Fibroblast of peridontal ligament (primary cell): ENCODE data around the gene DOK4.
"Not testable (repeated sequence)": the region's sequence is repeated elsewhere in the genome, so short reads cannot be mapped to it uniquely, and the experiment has no call there.

Experiments used
- DNase-seq: peaks from one replicate; pipeline ENCODE4 v3.0.0-alpha.2; 2010; ENCODE audit errors: extremely low read depth

The DOK4 gene

DNA sequence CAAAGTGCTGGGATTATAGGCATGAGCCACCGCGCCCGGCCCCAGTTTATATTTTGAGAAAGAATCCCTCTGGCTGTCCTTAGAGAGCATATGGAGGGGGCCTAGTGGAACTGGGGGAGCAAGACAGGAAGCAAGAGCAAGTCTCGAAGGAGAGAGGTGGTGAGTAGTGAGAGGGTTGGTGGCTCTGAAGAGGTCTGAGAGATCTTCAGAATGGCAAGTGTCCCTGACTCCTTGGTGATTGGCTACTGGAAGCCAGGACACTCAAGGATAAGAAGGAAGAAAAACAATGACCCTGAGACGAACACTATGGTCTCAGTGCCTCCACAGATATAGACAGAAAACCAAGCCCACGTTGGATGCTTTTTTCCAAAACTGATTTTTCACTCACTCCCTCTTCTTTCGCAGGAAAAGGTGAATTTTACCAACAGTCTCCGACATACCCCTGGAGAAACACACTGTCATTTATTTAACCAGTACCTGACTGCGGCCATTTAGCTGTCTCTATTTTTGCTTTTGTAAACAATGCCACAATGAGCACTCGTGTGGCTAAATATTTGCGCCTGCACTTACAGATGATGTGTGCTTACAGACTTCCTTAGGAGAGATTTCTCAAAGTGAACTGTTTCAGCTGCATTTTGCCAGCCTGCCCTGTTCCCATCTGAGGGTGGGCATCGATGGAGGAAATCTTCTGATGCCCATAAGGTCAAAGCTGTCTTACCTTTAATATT, 15.9 kb upstream of the DOK4 start:
- no peak for DNase-seq

DNA sequence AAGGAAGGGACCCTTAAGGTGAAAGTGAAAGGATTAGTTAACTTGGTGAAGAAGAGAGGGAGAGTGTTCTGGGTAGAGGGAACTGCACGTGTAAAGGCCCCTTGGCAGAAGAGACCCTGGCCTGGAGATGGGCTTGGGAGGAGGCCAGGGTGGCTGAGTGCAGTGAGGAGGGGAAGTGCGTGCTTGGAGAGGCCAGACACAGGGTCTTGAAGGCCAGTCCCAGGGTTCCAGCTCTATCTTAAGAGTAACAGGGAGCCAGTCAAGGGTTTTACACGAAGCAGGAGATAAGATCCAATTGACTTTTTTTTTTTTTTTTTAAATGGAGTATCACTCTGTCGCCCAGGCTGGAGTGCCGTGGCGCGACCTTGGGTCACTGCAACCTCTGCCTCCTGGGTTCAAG, 15.2 kb upstream of the DOK4 start:
- no peak for DNase-seq

DNA sequence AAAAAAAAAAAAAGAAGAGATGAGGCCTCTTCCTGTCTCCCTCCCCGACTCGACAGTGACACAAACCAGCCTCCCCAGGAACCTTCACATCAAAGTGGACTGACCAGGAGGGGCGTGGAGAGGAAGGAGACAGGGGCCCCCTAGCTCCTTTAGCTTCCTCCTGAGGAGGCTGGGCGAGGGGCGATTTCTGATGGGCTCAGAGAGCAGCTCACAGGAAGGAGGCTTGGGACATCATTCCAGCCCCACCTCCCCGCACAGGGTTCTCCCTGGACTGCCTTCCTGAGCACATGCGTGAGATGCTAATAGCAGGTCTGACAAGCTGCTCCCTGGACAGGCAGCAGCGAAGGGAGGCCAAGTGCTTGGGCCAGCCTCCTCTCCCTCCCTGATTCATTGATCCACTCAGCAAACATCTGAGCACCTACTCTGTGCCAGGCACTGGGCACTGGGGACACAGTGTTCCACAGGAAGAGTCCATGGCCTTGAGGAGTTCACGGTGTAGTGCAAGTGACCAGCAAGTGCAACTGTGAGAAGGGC, 14.4 kb upstream of the DOK4 start:
- no peak for DNase-seq

DNA sequence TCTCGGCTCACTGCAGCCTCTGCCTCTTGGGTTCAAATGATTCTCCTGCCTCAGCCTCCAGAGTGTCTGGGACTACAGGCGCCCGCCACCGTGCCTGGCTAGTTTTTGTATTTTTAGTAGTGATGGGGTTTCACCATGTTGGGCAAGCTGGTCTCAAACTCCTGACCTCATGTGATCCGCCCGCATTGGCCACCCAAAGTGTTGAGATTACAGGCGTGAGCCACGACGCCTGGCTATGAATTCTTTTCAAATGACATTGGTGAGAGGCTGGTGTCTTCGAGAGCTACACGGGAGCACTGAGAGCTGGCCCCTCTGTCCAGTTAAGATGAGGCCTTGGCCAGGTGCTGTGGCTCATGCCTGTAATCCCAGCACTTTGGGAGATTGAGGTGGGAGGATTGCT, 13.6 kb upstream of the DOK4 start:
- not testable (repeated sequence) for DNase-seq

DNA sequence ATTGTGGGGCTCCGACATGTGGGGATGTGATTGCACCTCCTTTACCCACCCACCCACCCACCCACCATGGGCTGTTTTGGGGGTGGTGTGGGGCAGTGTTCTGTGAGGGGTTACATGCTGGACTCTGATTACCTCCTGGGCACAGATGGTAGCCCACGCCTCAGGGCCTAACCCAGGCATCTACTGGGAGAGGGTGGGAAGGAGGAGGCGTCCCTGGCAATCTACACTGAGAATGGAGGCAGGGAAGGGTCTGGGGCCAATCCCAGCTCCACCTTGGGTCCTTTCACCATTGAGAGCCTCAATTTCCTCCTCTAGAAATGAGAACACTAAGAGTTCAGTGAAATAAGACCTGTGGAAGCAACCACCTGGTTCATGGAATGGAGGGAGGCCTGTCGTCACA, 11.7 kb upstream of the DOK4 start:
- DNase-seq: no peak

DNA sequence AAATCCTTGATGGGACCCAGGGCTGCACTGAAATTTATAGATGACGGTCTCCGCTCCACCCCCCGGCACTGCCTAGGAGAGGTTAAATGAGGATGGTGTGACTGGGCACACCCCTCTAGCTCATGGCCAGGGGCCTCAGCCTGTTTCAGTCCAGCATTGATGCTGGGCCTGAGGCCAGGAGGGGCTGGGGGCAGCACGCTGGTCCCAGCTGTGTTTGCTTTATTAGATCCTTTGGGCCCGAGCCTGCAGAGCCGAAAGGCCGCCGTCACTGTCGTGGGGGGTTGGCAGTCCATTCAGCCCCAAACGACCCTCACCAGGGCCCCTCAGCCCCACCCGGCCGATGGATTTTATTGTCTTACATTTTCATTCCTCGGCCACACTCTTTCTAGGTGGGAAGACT, 10.8 kb upstream of the DOK4 start:
- no peak for DNase-seq

DNA sequence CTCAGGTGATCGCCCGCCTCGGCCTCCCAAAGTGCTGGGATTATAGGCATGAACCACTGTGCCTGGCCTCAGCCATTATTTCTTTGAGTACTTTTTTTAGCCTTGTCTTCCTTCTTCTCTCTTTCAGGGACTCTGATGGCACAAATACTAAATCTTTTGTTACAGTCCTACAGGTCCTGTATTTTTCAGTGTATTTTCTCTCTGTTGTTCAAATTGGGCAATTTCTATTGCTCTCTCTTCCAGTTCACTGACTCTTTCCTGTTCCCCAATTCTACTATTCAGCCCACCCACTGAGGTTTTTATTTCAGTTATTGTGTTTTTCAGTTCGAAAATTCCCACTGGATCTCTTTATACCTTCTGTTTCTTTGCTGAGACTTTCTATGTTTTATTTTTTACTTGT, 7.5 kb upstream of the DOK4 start:
- no peak for DNase-seq

DNA sequence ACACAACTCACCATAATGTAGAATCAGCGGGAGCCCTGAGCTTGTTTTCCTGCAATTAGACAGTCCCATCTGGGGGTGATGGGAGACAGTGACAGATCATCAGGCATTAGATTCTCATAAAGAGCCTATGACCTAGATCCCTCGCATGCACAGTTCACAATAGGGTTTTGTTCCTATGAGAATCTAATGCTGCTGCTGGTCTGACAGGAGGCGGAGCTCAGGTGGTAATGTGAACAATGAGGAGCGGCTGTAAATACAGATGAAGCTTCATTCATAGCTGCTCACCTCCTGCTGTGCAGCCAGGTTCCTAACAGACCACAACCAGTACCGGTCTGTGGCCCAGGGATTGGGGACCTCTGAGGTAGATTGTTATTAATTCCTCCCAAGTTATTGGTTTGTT, 2.9 kb upstream of the DOK4 start:
- DNase-seq: no peak

DNA sequence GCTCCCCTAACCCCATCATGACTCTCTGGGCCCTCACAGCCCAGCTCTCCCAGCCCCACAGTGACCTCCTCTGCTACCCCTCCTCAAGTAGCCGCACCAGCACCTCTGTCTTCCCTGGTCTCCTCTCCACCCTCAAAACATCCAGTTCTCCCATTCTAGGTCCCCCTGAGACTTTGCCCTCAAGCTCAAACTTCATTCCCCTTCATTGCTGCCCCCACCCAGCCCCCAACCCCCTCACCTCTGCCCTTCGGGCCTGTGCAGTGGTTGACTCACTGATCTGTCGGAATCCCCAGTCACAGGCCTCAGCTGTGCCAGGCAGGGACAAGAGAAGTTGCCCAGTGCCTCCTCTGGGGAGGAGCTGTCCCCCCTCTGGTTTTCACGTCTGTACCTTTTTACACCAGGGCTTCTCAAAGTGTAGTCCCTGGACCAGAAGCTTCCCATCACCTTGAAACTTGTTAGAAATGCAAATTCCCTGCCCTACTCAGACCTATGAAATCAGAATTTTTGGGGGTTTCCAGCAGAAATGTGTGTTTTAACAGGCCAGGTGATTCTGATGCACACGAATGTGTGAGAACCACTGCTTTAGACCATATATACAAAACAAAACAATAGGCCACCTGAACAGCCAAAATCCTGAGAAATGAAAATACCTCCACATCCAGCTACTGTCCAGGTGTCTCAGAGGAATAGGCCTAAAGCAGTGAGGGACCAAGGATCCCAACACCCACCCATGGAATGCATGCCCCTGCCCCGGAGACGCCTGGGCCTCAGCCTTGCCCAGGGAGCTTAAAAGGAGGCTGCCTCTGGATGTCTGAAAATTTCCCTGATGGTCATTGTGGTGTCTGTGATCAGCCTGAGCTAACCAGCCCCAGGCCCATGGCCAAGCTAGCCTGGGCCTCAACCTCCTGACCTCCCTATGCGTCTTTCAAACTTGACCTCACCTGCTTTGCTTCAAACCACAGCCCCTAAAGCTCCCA, 853 bp upstream of the DOK4 start:
- no peak for DNase-seq

DNA sequence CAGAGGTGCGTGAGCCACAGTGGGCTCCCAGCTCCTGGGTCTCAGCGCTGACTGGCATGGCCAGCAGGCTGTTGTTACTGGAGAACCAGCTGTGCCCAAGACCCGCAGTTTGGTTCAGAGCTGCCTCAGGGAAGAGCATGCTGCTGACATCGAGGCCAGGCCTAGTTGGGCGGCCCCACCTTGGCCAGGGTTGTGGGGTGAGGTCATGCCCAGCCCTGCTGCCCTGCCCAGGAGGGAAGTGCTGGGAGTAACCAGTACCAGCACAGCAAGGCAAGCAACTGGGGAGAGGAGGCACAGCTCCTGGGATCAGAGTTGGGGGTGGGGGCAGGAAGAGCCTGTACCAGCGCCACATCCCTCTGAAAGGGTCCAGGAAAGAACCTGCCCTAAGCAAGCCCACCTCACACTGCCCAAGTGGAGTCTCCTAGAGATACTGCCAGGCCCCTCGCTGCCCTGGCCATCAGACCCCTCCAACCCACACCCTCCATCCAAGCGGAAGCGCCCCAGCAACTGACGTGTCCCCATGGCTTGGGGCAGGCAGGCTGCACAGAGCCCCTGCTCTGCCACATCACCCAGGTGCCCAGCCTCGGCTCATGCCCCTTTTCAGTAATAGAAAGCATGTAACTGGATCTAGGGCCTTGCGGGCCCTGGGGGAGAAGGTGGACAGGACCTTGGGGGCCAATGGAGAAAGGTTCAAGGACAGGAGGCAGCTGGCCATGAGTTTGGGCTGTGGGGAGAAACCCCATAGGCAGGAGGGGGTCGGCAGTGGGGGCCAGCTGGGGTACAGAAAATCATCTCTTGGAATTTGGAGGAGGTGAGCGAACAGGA, 990 bp downstream of the DOK4 start:
- DNase-seq: no peak

DNA sequence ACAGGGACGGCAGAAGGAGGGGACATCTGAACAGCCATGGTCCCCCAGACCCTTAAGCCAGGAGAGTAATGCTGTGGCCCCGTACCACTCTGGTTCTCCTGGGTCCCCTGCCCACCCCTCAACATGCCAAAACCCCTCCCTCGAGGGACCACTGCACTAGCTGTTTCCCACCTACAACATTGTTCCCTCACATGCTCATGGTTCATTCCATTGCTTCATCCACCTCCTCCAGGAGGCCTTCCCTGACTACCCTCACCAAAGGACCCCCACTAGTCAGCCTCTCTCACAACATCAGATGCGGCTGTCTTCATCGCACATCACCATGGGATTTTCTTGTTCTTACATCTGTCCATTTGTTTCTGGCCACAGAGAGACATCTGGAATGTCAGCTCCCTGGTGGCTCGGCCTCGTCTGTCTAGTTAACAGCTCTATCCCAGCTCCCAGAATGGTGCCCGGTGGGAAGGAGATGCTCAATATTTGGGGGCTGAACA, 1.7 kb downstream of the DOK4 start:
- no peak for DNase-seq

DNA sequence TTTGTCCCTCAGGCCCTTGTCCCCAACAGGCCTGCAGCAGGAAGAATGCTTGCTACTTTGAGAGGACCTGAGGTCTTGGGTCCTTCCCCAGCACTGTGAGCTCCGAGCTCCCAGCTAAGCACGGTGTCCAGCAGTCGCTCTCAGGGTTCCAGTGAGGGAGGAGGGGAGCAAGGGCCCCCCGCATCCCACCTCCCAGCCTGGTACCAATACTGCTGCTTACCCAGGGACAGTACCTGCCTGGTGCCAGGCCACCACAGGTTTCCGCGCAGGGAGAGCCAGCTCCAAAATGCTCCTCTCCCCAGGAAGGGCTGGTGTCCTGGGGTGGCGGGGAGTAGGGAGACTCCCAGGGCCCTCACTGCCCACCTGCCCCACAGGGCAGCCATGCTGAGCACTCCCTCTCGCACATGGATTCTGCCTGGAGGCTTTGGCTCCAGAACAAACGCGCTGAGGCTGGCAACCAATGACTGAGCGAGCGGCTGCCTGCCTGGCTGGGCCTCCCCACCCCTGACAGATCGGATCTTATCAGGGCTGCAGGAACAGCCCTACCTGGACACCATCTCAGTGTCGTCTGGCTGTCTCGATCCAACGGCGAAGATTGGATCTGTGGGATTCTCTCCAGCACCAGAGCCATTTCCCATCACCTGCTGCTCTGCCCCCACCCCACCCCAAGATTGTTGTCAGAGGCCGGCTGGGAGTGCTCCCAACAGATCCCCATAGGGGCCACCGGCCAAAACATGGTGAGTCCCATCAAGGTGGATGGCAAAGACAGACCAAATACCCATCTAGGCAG, 2.4 kb downstream of the DOK4 start:
- no peak for DNase-seq

DNA sequence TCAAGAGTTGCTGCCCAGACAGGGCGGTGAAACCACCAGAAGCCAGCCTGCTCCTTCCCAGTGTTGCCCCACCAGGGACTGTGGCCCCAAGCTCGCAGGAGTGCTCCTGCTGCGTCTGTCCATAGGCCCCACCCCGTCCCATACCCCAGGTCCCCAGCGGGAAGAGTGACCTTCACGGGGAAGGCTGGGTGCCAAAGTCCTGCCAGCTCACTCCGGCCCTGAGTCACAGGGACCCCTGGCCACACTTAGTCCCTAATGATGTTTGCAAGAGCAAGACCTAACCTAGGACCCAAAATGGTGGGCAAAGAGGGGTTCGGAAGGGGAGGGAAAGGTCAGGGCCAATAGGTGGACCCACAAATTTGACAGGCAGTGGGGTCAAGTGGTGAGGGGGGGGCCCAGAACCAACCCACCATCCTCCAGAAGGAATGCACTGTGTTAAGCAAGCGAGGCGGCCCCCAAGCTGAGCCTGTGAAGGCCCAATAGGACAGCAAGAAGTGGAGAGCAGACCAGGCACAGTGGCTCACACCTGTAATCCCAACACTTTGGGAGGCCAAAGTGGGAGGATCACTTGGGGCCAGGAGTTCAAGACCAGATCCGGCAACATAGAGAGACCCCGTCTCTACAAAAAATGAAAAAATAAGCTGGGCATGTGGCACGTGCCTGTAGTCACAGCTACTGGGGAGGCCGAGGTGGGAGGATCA, 3.3 kb downstream of the DOK4 start:
- DNase-seq: no peak

DNA sequence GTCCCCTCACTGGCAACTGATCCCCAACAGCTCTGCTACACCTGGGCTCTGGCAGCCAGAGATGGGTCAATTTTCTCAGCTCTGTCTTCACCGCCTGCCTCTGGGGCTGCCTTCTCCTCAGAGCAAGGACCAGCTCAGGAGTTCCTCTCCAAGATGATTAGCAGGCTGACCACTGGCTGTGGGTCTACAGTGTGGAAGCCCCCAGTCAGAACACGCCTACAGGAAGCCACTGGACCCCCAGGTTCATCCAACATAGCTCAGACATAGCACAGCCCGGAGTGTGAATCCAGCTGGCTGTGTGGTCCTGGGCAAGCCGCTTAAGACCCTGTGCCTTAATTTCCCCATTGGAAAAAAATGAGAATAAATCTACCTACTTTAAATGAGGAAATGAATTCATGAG, 4.9 kb downstream of the DOK4 start:
- no peak for DNase-seq

DNA sequence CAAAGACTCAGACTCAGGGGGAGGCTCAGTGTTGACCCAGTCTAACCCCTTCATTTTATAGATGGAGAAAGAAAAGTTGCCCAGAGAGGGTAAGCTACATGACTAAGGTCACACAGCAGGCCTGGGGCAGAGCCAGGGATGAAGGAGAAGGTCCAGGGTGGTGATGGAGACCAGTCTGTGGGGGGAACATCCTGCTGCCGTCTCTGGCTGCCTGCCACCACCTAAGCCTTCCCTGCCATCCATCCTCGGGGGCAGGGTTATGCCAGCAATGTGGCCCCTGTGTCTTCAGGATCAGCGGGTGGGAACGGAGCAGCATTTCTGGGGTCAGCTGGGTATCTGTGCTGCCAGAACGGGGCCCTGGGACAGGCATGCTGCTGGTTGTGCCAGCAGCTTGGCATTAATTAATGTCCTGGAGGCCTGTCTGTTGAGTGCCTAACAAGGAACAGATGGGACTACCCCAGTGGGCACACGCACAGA, 5.5 kb downstream of the DOK4 start:
- DNase-seq: no peak

DNA sequence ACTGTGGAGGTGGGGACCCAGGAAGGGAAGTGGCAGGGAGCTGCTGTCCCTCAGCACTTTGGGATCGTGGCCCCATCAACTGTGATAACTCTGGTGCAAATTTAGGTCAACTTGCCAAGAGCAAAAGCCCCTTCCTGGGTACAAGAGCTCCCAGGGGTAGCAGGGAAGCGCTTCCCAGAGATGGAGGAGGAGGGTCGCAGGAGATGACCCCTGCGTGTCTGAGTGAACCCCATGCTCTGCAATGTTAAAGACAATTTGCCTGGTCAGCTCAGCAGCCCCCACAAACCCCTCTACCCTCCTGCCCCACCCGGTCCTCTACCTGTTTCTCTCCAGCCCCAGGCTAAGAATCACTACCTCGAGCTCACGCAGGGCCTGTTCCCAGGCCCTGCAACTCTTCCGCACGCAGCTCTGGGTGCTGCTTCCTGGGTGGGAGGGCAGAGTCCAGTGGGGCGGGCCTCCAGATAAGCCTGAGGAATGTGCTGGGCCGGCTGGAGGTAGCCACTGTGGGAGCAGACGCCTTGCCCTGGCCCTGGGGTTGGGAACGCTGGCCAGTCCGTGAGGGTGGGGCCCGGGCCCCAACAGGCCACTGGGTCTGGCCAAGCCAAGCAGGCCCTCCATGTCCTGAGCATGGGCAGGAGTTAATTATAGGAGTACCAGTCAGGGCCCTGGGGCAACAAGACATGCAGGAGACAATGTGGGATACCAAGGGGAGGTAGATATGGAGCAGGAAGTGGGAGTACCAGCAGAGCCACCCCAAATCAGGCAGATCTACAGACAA, 6.1 kb downstream of the DOK4 start:
- peak; percentile 13 for DNase-seq

DNA sequence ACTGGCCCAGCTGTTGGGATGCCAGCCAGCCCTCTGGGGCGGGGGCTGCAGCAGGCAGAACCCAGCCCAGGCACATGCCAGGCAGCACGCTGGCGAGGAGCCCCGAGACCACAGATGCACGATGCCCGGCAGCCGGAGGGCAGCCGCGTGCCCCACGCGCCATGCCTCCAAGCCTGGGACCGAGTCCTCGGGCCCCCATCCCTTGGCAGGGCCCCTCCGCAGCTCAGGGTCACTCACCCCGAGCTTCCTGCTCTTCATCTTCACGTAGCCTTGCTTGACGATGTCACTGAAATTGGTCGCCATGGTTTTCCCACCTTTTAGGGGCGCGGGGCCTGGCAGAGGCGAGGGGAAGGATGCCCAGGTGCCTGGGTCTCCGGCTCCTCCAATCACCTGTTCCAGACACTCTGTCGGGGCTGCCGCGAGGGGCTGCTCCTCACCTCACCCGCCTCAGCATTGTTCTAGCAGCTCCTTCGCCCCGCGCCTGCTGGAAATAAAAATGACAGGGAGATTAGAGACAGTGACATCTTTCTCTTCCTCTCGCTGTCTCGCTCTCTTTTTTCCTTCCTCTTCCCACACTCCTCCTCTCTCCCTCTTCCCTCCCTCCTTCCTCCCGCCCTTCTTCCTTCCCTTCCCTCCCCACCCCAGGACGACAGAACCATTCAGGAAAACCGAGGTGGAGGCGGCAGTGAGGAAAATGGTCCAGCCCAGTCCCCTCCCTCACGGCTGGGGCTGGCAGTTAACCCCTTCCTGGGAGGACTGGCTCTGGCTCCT, 6.9 kb downstream of the DOK4 start:
- peak; percentile 60 for DNase-seq

DNA sequence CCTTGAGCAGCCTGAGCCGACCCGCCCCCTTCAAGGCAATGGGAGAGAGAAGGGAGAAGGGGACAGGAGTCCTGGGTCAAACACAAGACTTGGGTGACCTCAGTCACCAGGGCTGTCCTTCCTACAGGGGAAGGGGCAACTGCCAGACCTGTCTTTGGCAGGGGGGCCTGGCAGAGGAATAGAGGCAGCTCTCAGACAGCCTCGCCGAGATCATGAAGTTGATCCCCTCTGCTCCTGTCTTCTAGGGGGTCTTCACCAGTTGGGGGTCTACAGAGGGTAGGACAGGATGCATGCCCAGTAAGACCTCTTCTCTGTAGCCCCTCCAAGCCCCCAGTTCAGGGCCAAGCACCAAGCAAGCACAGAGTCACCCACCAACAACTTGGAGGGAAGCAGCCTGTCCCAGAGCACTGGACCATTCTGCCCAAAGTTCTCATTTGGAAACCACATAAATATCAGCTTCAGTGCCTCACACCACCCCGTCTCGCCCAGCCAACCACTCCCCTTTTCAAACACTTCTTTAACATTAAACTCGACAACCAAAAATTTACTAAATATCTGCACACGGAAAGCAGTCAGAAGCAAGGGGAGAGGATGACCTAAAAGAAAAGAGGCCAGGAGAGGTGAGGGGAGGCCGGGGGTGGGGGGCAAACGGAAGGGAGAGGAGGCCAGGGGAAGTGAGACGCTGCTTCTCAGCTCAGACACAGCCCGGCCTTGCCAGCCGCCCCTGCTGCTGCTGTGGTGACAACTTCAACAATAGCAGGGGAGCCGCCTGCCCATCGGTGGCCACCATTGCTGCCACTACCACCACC, 7.7 kb downstream of the DOK4 start:
- no peak for DNase-seq
